K562 (cell line): ENCODE measurements around the gene TMEM170A. TPM values are rescaled to one million over a fixed set of nuclear protein-coding genes. Genes with fewer than 3 reads are reported as not detected.

Source experiments
- BACH1 ChIP-seq: fragments of 200-800 bp; sonication (Bioruptor generic); IDR thresholded peaks from 2 replicates; pipeline ENCODE4 v1.6.1; 2016; ENCODE audit warnings: missing genetic modification characterization, missing compliant biosample characterization
- BRD4 ChIP-seq: fragments of 200-600 bp; sonication (generic); IDR thresholded peaks from 2 replicates; pipeline ENCODE4 v1.6.1; 2017; ENCODE audit warnings: inconsistent platforms
- DMBX1 ChIP-seq: fragments of 250-450 bp; sonication (Bioruptor Pico); IDR thresholded peaks from 2 replicates; pipeline ENCODE4 v1.8.0; 2022; ENCODE audit warnings: inconsistent platforms, mild to moderate bottlenecking, moderate library complexity, borderline replicate concordance
- ETV6 ChIP-seq, 3 experiments: fragments of 150-350 bp in 1 of 3; sonication (generic) in 1 of 3; formaldehyde crosslinking in 1 of 3; IDR thresholded peaks; 2 replicates each; pipeline versions ENCODE4 v1.6.1 to v1.8.0; 2014 to 2022; ENCODE audit warnings: borderline replicate concordance in 2 of 3, low read depth in 2 of 3, antibody characterized with exemption in 1 of 3, low read length in 1 of 3, mild to moderate bottlenecking in 1 of 3, missing genetic modification reagents in 1 of 3
- HMG20A ChIP-seq: fragments of 450-650 bp; formaldehyde crosslinking; conservative IDR thresholded peaks from 2 replicates; pipeline ENCODE4 v1.4.0; 2020; ENCODE audit warnings: mild to moderate bottlenecking, mixed read lengths
- NFYB ChIP-seq: IDR thresholded peaks from 2 replicates; pipeline ENCODE4 v1.6.1; 2011; ENCODE audit warnings: mild to moderate bottlenecking, moderate library complexity; ENCODE audit not compliant: insufficient read length; ENCODE audit errors: extremely low read depth
- NONO ChIP-seq, 2 experiments: fragments of 200-400 bp in 1 of 2; fragments of 450-650 bp in 1 of 2; formaldehyde crosslinking in 1 of 2; IDR thresholded peaks; 2 replicates each; pipeline ENCODE4 v1.6.1; 2017; ENCODE audit warnings: low read depth in 2 of 2, mild to moderate bottlenecking in 2 of 2, moderate library complexity in 2 of 2, low read length in 1 of 2
- NR1H2 ChIP-seq: sonication (generic); formaldehyde crosslinking; IDR thresholded peaks from 2 replicates; pipeline ENCODE4 v1.4.0; 2020; ENCODE audit warnings: mild to moderate bottlenecking, missing genetic modification reagents
- POLR2B ChIP-seq: fragments of 450-650 bp; IDR thresholded peaks from 2 replicates; pipeline ENCODE4 v1.6.1; 2018; ENCODE audit warnings: low read depth; ENCODE audit not compliant: partially characterized antibody
- ZNF121 ChIP-seq: sonication (generic); formaldehyde crosslinking; conservative IDR thresholded peaks from 2 replicates; pipeline ENCODE4 v1.8.0; 2022; ENCODE audit warnings: missing genetic modification reagents
- ZNF239 ChIP-seq: fragments of 250-450 bp; sonication (Bioruptor Pico); IDR thresholded peaks from 2 replicates; pipeline ENCODE4 v1.4.0; 2020; ENCODE audit warnings: mild to moderate bottlenecking
- ZNF318 ChIP-seq, 2 experiments: fragments of 450-650 bp; IDR thresholded peaks; 2 replicates each; pipeline ENCODE4 v1.6.1; 2016; ENCODE audit warnings: mild to moderate bottlenecking in 2 of 2, borderline replicate concordance in 1 of 2, low read depth in 1 of 2, moderate library complexity in 1 of 2
- ZSCAN29 ChIP-seq: fragments of 450-650 bp; IDR thresholded peaks from 2 replicates; pipeline ENCODE4 v1.6.1; 2017
- polyA plus RNA-seq, 8 experiments: library from polyadenylated mRNA; depleted of rRNA in 4 of 8; stranded (reverse) in 5 of 8; unstranded in 3 of 8; fragments of >200 nt; fragmentation: Nextera tagmentation in 2 of 8; fragmentation: Illumina TruSeq in 1 of 8; extraction: Ambion mirVana in 2 of 8; extraction: Trizol in 1 of 8; gene quantifications; 2 replicates each; pipeline versions ENCODE4 v1.2.1 to v1.2.3, GENCODE V29; 2011 to 2014; ENCODE audit warnings: inconsistent platforms in 1 of 8, missing spikeins in 1 of 8
- total RNA-seq, 7 experiments: library from RNA; depleted of rRNA in 6 of 7; stranded (reverse); fragments of >200 nt in 6 of 7; fragmentation: Illumina TruSeq in 2 of 7; extraction: Trizol in 2 of 7; gene quantifications; 2 replicates each; pipeline versions ENCODE4 v1.2.1 to v1.2.3, GENCODE V29; 2011 to 2021; ENCODE audit warnings: low replicate concordance in 1 of 7
- TF ChIP-seq, protein P1 (sequence below): fragments of 250-450 bp; sonication (Bioruptor Pico); IDR thresholded peaks from 2 replicates; pipeline ENCODE4 v1.9.0; 2021; ENCODE audit warnings: mild to moderate bottlenecking, inconsistent platforms
- TF ChIP-seq, protein P2 (sequence below), 2 experiments: fragments of 450-650 bp; IDR thresholded peaks; 2 replicates each; pipeline ENCODE4 v1.6.1; 2016

Gene TMEM170A
- total and polyA plus RNA-seq, 9 of the 15 experiments (the other 6 are each of a cell fraction or from before 2014, with no cell fraction given) = 6.1 to 30.2 (median 15.0) TPM

GRCh38 chr16:75502916-75503605, 38.6 kb upstream of the TMEM170A start (continued):
- no peak for TF ChIP-seq ZNF318 (IDR thresholded peaks at IDR 0.05; ENCODE audit: borderline replicate concordance in 1 of 2, low read depth in 1 of 2)
- no peak for TF ChIP-seq ETV6 (IDR thresholded peaks at IDR 0.05; ENCODE audit: borderline replicate concordance in 1 of 2, low read depth in 2 of 2, low read length in 1 of 2)
- no peak for TF ChIP-seq ETV6 (CRISPR knock-in tag; IDR thresholded peaks at IDR 0.05; ENCODE audit: borderline replicate concordance)
- TF ChIP-seq NR1H2 (CRISPR knock-in tag) = no peak
- TF ChIP-seq ZNF239 (CRISPR knock-in tag) = no peak
- no peak for TF ChIP-seq ZSCAN29
- TF ChIP-seq, protein P1, sequence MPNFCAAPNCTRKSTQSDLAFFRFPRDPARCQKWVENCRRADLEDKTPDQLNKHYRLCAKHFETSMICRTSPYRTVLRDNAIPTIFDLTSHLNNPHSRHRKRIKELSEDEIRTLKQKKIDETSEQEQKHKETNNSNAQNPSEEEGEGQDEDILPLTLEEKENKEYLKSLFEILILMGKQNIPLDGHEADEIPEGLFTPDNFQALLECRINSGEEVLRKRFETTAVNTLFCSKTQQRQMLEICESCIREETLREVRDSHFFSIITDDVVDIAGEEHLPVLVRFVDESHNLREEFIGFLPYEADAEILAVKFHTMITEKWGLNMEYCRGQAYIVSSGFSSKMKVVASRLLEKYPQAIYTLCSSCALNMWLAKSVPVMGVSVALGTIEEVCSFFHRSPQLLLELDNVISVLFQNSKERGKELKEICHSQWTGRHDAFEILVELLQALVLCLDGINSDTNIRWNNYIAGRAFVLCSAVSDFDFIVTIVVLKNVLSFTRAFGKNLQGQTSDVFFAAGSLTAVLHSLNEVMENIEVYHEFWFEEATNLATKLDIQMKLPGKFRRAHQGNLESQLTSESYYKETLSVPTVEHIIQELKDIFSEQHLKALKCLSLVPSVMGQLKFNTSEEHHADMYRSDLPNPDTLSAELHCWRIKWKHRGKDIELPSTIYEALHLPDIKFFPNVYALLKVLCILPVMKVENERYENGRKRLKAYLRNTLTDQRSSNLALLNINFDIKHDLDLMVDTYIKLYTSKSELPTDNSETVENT = no peak
- TF ChIP-seq BRD4 = no peak
- TF ChIP-seq POLR2B = no peak
- TF ChIP-seq BACH1 (tag) = no peak
- TF ChIP-seq, protein P2, sequence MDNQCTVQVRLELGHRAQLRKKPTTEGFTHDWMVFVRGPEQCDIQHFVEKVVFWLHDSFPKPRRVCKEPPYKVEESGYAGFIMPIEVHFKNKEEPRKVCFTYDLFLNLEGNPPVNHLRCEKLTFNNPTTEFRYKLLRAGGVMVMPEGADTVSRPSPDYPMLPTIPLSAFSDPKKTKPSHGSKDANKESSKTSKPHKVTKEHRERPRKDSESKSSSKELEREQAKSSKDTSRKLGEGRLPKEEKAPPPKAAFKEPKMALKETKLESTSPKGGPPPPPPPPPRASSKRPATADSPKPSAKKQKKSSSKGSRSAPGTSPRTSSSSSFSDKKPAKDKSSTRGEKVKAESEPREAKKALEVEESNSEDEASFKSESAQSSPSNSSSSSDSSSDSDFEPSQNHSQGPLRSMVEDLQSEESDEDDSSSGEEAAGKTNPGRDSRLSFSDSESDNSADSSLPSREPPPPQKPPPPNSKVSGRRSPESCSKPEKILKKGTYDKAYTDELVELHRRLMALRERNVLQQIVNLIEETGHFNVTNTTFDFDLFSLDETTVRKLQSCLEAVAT (IDR thresholded peaks at IDR 0.05) = no peak
- no peak for TF ChIP-seq NFYB
- no peak for TF ChIP-seq NONO (IDR thresholded peaks at IDR 0.05; ENCODE audit: low read depth in 2 of 2, low read length in 1 of 2)
- no peak for TF ChIP-seq DMBX1
- no peak for TF ChIP-seq ZNF121
- TF ChIP-seq HMG20A (CRISPR knock-in tag) = no peak
